Stimulated activated CD4-positive, alpha-beta T cell treated with anti-CD3 and anti-CD28 coated beads, TNF-alpha, amount 100 ng/mL, for 1 hour (primary cell): ENCODE results near the gene HHATL.

ENCODE experiments used
- DNase-seq, 3 donors: peaks; one replicate each; pipeline ENCODE4 v3.0.0-alpha.2; 2020; ENCODE audit warnings: low read depth in 3 of 3, low spot score in 1 of 3

The HHATL gene

GRCh38 chr3:42666577-42666998 is 36.0 kb downstream of the HHATL start:
- no peak for DNase-seq

GRCh38 chr3:42666022-42666421 is 36.6 kb downstream of the HHATL start:
- DNase-seq = no peak

DNA sequence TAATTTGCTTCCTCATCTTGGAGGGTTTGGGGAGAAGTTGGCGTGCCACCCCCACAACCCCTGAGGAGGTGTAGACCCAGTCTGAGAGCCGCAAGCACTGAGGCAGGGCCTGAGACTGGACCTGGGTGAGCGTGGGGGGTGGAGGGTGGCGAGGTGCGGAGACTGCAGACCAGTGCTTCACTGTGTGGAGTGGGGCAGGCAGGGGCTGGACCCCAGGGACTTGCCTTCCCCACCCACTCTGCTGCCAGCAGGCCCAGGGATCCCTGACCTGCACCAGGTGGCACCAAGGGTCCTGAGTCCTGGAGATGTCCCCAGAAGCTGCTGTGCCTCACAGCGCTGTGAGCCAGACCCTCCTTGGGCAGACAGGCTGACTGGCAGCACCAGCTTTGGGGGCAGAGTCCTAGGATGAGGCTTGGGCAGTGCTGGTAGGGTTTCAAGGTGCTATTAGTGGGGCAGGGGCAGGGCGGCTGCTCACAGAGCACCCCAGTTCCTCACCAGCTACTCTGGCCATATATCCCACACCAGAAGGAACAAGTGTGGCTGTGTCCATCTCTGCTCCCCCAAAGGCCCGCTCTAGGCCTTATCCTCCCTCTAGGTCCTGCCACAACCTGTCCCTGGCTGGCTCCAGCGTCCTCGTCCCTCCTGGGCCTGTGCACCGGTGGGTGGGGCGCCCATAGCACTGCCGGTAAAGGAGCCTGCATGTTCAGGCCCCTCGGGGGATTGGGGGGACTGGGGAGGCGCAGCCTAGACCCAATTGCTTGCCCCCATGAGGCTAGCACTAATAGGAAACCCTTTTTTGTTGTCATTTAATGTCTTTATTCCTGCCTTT is 37.3 kb downstream of the HHATL start:
- DNase-seq = no peak

DNA sequence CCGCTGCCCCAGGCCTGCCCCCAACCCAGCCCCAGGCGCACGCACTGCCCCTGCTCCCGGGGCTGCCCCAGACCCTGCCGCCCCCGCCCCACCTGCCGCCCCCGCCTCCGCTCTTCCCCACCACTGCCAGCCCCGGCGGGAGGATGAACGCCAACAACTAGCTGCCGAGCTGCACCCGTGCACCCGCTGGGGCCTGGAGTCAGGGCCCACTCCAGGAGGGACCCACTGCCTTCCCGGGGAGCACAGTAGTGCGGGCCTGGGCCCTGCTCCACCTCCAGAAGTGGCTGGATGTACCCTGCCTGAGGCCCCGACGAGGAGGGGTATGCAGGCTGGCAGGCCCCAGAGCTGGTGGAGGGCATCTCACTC is 38.2 kb downstream of the HHATL start:
- DNase-seq = no peak

DNA sequence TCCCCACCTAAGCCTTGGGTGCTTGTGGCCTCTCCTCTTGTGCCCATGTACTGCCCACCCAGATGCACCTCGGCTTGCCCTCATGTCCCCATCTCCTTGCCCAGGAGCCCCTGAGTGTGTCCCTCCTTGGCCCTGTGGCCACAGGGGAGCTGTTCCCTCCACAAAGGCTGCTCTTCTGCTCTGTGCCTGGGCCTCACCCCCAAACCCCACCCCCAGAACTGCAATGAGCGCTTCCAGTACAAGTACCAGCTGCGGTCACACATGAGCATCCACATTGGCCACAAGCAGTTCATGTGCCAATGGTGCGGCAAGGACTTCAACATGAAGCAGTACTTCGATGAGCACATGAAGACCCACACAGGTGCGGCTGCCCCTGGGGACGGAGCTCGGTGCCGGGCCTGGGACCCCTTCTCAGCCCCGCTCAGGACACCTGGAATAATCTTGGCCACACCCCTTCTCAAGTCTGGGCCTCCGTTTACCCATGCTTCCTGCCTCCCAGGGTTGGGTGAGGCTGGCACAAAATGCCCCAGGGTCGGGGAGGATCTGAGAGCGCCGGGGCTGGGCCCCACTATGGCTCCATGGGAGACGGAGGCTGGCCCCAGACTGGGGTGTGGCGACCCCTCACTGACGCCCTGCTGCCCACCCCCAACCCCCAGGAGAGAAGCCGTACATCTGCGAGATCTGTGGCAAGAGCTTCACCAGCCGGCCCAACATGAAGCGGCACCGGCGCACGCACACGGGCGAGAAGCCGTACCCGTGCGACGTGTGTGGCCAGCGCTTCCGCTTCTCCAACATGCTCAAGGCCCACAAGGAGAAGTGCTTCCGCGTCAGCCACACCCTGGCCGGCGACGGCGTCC is 38.8 kb downstream of the HHATL start:
- no peak for DNase-seq

DNA sequence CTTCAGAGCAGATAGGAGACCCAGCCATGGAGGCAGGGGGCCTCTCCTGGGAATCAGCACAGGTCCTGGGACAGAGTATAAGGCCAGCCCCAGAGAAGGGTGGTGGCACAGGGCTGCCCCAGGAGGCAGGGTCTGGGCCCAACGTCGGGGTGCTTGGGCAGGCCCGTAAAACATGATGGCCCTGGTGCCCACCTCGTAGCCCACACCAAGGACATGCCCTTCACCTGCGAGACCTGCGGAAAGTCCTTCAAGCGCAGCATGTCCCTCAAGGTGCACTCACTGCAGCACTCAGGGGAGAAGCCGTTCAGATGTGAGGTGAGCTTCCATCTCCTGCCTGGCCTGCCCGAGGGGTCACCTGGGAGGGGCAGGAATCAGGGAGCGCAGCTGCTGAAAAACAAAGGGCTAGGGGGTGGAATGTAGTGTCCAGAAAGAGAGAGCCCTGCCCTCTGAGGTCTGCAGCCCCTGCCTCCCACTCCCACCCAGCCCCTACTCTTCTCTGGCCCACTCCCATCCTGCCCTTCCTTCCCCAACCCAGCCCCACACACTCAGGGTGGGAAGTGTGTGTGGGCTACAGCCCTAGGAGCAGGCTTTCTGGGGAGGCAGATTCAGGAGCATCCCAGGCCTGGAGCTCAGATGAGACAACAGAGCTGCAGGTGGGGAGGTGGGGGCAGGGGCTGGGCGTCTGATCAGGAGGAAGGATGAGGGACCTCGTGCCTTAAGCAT is 39.6 kb downstream of the HHATL start:
- DNase-seq = no peak

DNA sequence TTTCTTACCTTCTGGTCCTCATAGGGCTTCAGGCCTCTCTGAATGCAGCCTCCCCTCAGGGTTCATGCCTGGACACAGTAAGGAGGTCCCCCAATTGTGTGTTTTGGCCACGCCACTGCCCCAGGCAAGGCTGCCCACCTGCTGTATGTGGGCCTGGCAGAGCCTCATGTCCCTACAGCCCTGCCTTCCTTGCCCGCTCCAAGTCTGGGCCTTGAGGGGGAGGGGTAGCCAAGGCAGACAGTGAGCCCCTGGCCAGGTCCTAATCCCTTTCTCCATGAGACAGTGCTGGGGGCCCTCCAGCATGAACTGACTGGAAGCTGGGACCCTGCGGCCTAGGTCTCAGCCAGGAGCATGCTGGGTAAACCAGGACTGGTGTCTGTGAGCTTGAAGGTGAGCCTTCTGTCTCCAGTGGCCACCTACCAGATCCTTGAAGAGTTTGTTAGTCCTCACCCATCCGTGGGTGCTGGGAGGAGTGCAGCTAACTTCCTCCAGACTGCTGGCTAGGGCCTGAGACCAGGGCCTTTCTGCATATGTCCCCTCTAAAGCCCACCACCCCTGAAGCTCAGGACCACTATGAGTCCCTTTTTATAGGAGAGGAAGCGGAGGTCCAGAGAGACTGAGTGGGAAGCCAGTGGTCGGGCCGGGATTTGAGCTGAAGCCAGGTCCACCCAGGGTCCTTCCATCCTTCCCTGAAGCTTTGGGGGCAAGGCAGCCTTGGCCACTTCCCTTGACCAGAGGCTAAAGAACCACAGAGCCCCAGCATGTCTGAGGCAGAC is 40.4 kb downstream of the HHATL start:
- no peak for DNase-seq

DNA sequence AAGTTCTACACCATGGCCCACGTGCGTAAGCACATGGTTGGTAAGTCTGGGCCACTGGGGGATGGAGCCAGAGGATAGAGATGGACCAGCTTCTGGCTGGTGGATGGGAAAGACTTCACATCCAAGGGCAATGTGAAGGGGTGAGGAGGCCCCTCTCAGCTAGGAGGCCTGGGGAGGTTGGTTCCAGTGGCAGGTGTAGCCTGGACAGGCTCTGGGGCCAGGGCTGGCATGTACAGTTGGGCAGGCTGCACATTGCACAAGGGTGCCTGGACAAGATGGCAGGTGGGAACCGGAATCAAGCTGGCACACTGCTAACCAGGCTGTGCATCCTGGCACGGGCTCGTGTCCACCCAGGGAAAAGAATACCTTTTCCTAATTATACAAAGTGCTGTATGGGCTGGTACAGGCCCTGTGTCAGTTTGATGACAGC is 41.0 kb downstream of the HHATL start:
- DNase-seq = no peak

DNA sequence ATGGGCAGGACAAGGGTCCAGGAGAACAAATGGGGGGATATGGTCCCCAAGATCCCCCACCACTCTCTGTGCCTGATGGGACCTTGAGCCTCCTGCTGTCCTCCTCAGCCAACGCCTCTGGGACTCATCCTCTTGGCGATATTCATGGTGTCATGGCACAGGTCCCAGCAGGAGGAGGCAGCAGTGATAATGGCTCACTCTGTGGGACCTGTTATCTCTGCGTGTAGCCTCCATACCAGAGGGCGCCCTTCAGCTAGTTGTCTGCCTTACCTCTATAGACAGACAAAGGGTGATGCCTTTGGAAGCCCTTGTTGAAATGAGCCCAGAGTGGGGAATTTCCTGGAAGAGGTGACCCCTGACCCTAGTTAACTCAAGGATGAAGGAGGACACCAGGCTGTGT is 41.7 kb downstream of the HHATL start:
- DNase-seq = no peak

GRCh38 chr3:42660131-42660715 is 42.4 kb downstream of the HHATL start:
- DNase-seq = no peak

- DNase-seq = no peak
Measured at GRCh38 chr3:42659451-42660130, 43.0 kb downstream of the HHATL start.

GRCh38 chr3:42658771-42659390 is 43.7 kb downstream of the HHATL start:
- no peak for DNase-seq

GRCh38 chr3:42658091-42658770 is 44.4 kb downstream of the HHATL start:
- DNase-seq = no peak

DNA sequence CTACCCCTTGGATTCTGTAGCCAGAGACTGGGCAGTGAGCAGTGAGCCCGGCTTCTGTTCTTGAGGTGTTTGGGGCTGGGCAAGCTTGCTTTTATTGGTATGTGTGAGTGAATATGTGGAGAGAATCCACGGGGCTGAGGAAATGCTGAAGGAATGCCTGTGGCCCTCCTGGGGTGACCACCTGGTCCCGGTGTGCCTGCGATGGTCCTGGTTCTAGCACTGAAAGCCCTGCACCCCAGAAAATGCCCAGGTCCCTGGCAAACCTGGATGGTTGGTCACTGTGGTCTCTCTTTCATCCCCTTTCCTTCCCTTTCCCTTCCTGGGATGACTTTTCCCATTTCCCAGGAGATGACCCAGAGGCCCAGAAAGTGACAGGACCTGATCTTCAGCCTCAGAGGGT is 44.9 kb downstream of the HHATL start:
- no peak for DNase-seq

- DNase-seq = no peak
Measured at GRCh38 chr3:42656680-42657610, 45.7 kb downstream of the HHATL start.

GRCh38 chr3:42655980-42656679 is 46.5 kb downstream of the HHATL start:
- no peak for DNase-seq

DNA sequence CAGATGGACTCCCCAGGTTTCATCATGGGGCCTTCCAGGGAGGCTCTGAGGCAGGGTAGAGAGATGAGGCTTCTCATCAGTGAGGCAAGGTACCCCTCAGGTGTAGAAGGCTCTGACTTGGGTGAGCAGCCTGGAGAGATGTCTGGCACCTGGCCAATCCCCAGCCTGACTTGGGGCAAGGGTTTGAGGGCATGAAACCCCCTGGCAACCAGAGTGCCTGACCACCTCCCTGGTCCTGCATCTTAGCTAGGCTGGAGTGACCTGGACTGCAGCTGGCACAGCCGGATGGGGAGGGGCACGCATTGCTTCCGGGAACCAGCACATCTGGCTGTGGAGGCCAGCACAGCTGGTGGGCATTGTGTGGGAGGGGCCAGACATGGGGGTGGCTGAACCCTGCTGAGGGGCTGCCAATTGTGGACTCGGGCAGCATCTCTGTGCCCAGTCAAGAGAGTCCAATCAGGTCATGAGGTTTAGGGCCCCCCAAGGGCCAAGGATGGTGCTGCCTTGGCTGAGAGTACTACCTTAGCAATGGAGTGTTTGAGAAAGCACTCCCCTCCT is 47.2 kb downstream of the HHATL start:
- no peak for DNase-seq
